ENCODE measurements around the gene EYS.

The EYS gene

GRCh38 chr6:63713332-63713731 is 1993.7 kb downstream of the EYS start:
- no peak for DNase-seq (ENCODE audit: low spot score)
- FAIRE-seq, result no peak

- DNase-seq (ENCODE audit: low spot score) (no peak), FAIRE-seq (no peak)
These were observed 1997.9 kb downstream of the EYS start for GRCh38 chr6:63709148-63709547.

- FAIRE-seq, result no peak
These were observed 1998.4 kb downstream of the EYS start for GRCh38 chr6:63708631-63709030.

GRCh38 chr6:63706630-63707029 is 2000.4 kb downstream of the EYS start:
- FAIRE-seq (no peak), DNase-seq (ENCODE audit: low spot score) (no peak)

More at GRCh38 chr6:63708631-63709030, 1998.4 kb downstream of the EYS start:
- no peak for DNase-seq (ENCODE audit: low spot score)

GRCh38 chr6:63705707-63706106 is 2001.3 kb downstream of the EYS start:
- DNase-seq (ENCODE audit: low spot score) (no peak), FAIRE-seq (no peak)

- DNase-seq (ENCODE audit: low spot score) (no peak), FAIRE-seq (no peak)
These were observed 2016.8 kb downstream of the EYS start for GRCh38 chr6:63690221-63690620.

GRCh38 chr6:63689421-63689820 is 2017.6 kb downstream of the EYS start:
- FAIRE-seq (no peak), DNase-seq (ENCODE audit: low spot score) (no peak)

- no peak for DNase-seq (ENCODE audit: low spot score)
These were observed 2021.3 kb downstream of the EYS start for GRCh38 chr6:63685446-63686379.

GRCh38 chr6:63683071-63683603 is 2023.9 kb downstream of the EYS start:
- DNase-seq (ENCODE audit: low spot score), result no peak
- FAIRE-seq, result no peak

More at GRCh38 chr6:63685446-63686379, 2021.3 kb downstream of the EYS start:
- no peak for FAIRE-seq

GRCh38 chr6:63677282-63677681 is 2029.7 kb downstream of the EYS start:
- FAIRE-seq (no peak), DNase-seq (ENCODE audit: low spot score) (no peak)

- DNase-seq (ENCODE audit: low spot score) (no peak), FAIRE-seq (no peak)
These were observed 2030.5 kb downstream of the EYS start for GRCh38 chr6:63676412-63677114.

- no peak for FAIRE-seq
- DNase-seq (ENCODE audit: low spot score), result no peak
These were observed 2031.9 kb downstream of the EYS start for GRCh38 chr6:63675138-63675537.

GRCh38 chr6:63674635-63675034 is 2032.4 kb downstream of the EYS start:
- no peak for DNase-seq (ENCODE audit: low spot score)
- FAIRE-seq, result no peak

GRCh38 chr6:63673692-63674091 is 2033.3 kb downstream of the EYS start:
- FAIRE-seq (no peak), DNase-seq (ENCODE audit: low spot score) (no peak)

GRCh38 chr6:63672582-63673129 is 2034.4 kb downstream of the EYS start:
- no peak for DNase-seq (ENCODE audit: low spot score)
- FAIRE-seq, result no peak

GRCh38 chr6:63671098-63671754 is 2035.8 kb downstream of the EYS start:
- FAIRE-seq, result no peak

More at GRCh38 chr6:63671098-63671754, 2035.8 kb downstream of the EYS start:
- no peak for DNase-seq (ENCODE audit: low spot score)
